ENCODE results near the gene SPATA1.
"Not testable (repeated sequence)": the region's sequence is repeated elsewhere in the genome, so short reads cannot be mapped to it uniquely, and the experiment has no call there.

The SPATA1 gene

GRCh38 chr1:84506002-84506728 lies at the start of gene SPATA1, which contains the start of gene GNG5:
TSS of gene SPATA1 (plus strand) at chr1:84506386. CDS start at chr1:84516360, 9,974 bp downstream.
TSS of gene GNG5 (minus strand) at chr1:84506581. CDS start at chr1:84506091, 490 bp downstream.
- peak; percentile 95 to 96 for DNase-seq (ENCODE audit: low read depth in 2 of 2)

- no peak for DNase-seq (ENCODE audit: low read depth in 2 of 2)
Observed at GRCh38 chr1:84462118-84462517, 44.1 kb upstream of the SPATA1 start.

- DNase-seq (ENCODE audit: low read depth in 2 of 2), result no peak
Observed at GRCh38 chr1:84467298-84467697, 38.9 kb upstream of the SPATA1 start.

- DNase-seq (ENCODE audit: low read depth in 2 of 2), result no peak
Observed at GRCh38 chr1:84476225-84476624, 30.0 kb upstream of the SPATA1 start.

GRCh38 chr1:84478876-84479868 lies 27.0 kb upstream of the SPATA1 start, which contains the start of gene RPF1:
TSS of gene RPF1 (plus strand) at chr1:84479266. CDS start at chr1:84479282, 16 bp downstream.
- DNase-seq (ENCODE audit: low read depth in 2 of 2), result peak; percentile 59 to 68

GRCh38 chr1:84479998-84480397 lies 26.2 kb upstream of the SPATA1 start:
- DNase-seq (ENCODE audit: low read depth in 2 of 2), result no peak

- DNase-seq (ENCODE audit: low read depth in 2 of 2), result no peak
Observed at GRCh38 chr1:84480650-84481049, 25.5 kb upstream of the SPATA1 start.

GRCh38 chr1:84481317-84481716 lies 24.9 kb upstream of the SPATA1 start:
- DNase-seq (ENCODE audit: low read depth in 2 of 2), result no peak

- DNase-seq (ENCODE audit: low read depth in 2 of 2), result no peak
Observed at GRCh38 chr1:84488107-84488506, 18.1 kb upstream of the SPATA1 start.

GRCh38 chr1:84489766-84490165 lies 16.4 kb upstream of the SPATA1 start:
- DNase-seq (ENCODE audit: low read depth in 2 of 2), result no peak

GRCh38 chr1:84492726-84493125 lies 13.5 kb upstream of the SPATA1 start:
- DNase-seq (ENCODE audit: low read depth in 2 of 2), result no peak

GRCh38 chr1:84493747-84494146 lies 12.4 kb upstream of the SPATA1 start:
- no peak for DNase-seq (ENCODE audit: low read depth in 2 of 2)

GRCh38 chr1:84496498-84496897 lies 9.7 kb upstream of the SPATA1 start:
- DNase-seq (ENCODE audit: low read depth in 2 of 2), result no peak

GRCh38 chr1:84497631-84498275 lies 8.4 kb upstream of the SPATA1 start:
- DNase-seq (ENCODE audit: low read depth in 2 of 2), result no peak

- no peak for DNase-seq (ENCODE audit: low read depth in 2 of 2)
Observed at GRCh38 chr1:84502927-84503326, 3.3 kb upstream of the SPATA1 start.

GRCh38 chr1:84504580-84505492 lies 1.4 kb upstream of the SPATA1 start:
- no peak for DNase-seq (ENCODE audit: low read depth in 2 of 2)

GRCh38 chr1:84505493-84506001 lies 639 bp upstream of the SPATA1 start:
- DNase-seq (ENCODE audit: low read depth in 2 of 2), result no peak

GRCh38 chr1:84506729-84507453 lies 705 bp downstream of the SPATA1 start:
- DNase-seq (ENCODE audit: low read depth in 2 of 2), result no peak

GRCh38 chr1:84507887-84508286 lies 1.7 kb downstream of the SPATA1 start:
- DNase-seq (ENCODE audit: low read depth in 2 of 2), result not testable (repeated sequence)

- no peak for DNase-seq (ENCODE audit: low read depth in 2 of 2)
Observed at GRCh38 chr1:84508510-84508909, 2.3 kb downstream of the SPATA1 start.
